HG02981 (cell line): ENCODE measurements around the gene MICAL2.

ENCODE experiments used
- ATAC-seq: cut with Tn5 transposase; IDR thresholded peaks from one replicate; pipeline ENCODE4 v1.9.1; 2021; ENCODE audit warnings: mild to moderate bottlenecking, moderate library complexity; ENCODE audit not compliant: unreplicated experiment

Gene MICAL2

GRCh38 chr11:12266132-12266531 is 155.7 kb downstream of the MICAL2 start:
- no peak for ATAC-seq

GRCh38 chr11:12266943-12267342 is 156.6 kb downstream of the MICAL2 start:
- ATAC-seq = no peak

- no peak for ATAC-seq
Measured at GRCh38 chr11:12267921-12268320, 157.5 kb downstream of the MICAL2 start.

DNA sequence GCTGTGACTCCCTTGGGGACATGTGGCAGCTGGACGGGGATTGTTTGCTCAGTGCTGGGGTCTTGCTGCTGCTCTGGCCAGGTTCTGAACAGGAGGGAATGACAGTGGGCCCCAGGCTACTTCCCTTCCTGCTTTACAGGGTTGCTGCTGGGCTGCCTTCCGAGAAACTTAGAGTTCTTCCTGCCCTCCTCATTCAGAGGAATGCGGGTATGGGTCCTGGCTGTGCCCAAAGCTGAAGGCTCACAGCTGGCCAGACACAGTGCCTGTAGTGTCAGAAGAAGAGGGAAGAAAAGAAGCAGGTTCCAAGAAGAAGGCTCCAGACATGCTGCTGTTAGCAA is 158.7 kb downstream of the MICAL2 start:
- no peak for ATAC-seq

GRCh38 chr11:12269446-12270214 is 159.2 kb downstream of the MICAL2 start:
- no peak for ATAC-seq

GRCh38 chr11:12270215-12270797 is 159.9 kb downstream of the MICAL2 start:
- ATAC-seq = no peak

- ATAC-seq = no peak
Measured at GRCh38 chr11:12270817-12271216, 160.4 kb downstream of the MICAL2 start.

GRCh38 chr11:12271241-12271640 is 160.9 kb downstream of the MICAL2 start:
- ATAC-seq = no peak

GRCh38 chr11:12271826-12272366 is 161.5 kb downstream of the MICAL2 start:
- no peak for ATAC-seq

DNA sequence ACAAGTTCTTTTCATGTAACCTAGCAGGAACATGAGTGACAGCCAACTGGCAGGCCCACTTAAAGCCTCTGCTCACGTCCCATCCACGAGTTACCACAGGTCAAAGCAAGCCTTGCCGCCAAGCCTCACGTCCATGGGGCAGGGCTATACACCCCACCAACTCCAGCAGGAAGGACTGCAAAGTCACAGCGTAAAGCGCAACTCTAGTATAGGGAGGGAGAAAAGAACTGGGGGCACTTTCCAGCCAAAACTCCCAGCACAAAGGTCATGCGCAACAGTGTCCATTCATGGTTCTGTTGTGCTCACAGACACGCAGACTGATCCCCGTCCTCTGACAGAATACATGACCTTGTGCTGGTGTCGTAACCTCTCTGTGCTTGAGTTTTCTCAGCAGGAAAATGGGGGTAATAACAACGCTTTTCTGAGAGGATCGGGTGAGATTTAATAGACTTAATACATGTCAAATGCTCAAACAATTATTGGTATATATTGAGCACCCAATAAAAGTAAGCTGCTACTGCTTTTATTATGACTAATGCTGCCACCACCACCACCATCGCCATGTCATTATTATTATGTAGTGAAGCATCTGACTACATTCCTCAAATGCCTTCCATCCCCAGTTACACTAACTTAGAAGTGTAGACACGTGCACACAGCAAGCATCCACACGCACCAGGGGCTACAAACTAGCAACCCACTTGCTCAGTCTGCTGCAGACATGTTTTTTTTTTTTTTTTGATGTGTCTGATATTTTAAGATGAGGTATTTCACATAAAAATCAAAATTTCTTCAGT is 162.6 kb downstream of the MICAL2 start:
- no peak for ATAC-seq

DNA sequence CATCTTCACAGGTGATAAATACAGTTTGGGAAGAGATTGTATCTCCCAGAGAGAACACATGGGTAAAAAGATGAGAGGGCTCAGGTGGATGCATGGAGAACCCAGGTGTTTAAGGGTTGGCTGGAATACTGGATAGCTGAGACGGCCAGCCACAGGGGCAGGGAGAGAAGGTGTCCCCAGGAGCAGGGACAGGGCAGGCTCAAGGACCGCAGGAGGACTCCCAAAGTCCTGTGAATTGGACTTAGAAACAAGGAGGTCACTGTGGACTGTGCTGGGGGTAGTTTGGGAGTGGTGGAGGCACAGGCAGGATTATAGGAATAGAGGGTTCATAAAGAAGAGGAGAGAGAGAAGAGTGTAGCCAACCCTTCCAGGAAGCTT is 163.2 kb downstream of the MICAL2 start:
- no peak for ATAC-seq

DNA sequence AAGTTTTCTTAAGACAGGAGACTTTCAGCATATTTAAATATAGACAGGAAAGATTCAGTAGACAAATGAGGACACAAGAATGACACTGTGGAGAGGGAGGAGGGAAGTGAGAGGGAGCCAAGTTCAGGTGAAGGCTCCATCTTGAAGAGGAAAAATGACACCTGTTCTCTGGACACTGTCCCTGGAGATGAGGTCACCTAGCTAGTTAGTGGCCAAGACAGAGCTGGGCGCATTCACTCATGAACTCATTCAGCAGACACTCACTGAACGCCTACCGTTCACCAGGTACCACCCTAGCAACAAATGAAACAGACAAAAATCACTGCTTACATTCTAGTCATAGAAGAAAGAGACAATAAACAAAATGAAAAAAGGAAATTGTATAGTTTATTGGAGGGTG is 163.7 kb downstream of the MICAL2 start:
- ATAC-seq = no peak

GRCh38 chr11:12274558-12275197 is 164.3 kb downstream of the MICAL2 start:
- ATAC-seq = no peak

DNA sequence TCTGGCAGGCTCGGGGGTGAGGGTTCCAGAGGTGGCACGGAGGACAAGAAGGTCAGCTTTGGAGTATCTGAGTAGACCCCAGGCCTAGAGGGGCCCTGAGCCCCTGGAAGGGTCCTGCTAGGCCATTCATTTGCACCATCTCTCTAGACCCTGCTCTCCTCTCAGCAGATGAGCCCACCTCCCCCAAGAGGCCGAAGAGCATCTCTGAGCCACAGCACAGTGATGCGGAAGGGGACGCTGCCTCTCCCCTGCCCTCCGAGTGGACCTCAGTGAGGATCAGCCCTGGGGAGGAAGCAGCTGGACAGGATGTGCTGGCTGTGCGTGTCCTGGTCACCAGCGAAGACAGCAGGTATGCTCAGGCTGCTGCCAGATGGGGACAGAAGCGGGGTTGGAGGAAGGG is 165.4 kb downstream of the MICAL2 start:
- no peak for ATAC-seq

DNA sequence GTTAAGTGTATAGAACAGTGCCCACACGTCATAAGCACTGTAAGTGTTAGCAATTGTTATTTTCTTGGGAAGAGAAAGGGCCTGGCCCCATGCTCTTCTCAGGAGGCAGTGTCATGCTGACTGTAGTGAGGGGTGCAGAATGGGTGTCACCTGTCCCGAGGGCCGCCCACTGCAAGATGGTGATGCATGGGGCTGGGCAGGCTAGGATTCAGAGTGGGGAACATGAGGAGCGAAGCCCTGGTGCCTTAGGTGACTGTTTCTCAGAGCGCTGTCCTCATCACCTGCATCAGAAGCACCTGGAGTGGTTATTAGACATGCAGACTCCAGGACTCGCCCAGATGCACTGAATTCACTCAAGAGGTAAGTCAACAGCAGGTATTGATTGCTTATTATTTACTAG is 166.0 kb downstream of the MICAL2 start:
- no peak for ATAC-seq

- no peak for ATAC-seq
Measured at GRCh38 chr11:12276831-12277475, 166.6 kb downstream of the MICAL2 start.

- no peak for ATAC-seq
Measured at GRCh38 chr11:12278766-12279671, 168.6 kb downstream of the MICAL2 start.

DNA sequence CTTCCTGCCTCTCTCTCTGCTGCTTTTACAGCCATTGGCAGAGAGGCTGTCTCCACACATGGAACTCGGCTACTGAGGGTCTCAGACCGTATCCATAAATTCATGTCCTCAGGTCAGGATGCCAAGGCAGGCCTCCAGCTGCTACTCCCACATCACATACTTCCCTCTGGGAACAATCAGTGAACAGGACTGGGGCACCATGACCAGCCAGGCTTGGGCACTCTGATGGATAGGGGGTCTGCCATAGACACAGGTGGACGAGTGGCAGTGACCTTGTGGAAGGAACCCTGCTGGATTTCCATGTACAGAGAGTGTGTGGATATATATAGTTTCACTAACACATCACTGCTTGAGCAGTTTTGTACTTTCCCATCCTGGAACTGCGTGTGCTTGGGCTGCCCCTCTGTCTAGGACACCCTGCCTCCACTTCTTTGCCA is 169.3 kb downstream of the MICAL2 start:
- no peak for ATAC-seq

GRCh38 chr11:12280199-12280837 is 169.9 kb downstream of the MICAL2 start:
- ATAC-seq = no peak
